PC-3 (cell line): ENCODE measurements around the gene PXN. TPM values are rescaled to one million over a fixed set of nuclear protein-coding genes. Genes with fewer than 3 reads are reported as not detected.
A peak's percentile ranks its signal among the peaks of the same experiment; 100 is the strongest.
"Not testable (repeated sequence)": the region's sequence is repeated elsewhere in the genome, so short reads cannot be mapped to it uniquely, and the experiment has no call there.

Source experiments
- ATAC-seq: fragments of 200-7000 bp; cut with Tn5 transposase; 2 replicates; pipeline ENCODE4 v1.9.1; 2020; ENCODE audit warnings: mild to moderate bottlenecking, moderate library complexity
- BruUV-seq: library from RNA; stranded (reverse); fragments of 400-500 nt; replicated peaks from 2 replicates; lab custom pipeline; 2021; lab: Mats Ljungman, UMichigan
- CTCF ChIA-PET: fragments of 300-600 bp; sonication (Branson Sonifier 250); formaldehyde crosslinking; loops from one replicate; lab custom pipeline; 2022; ENCODE audit warnings: antibody characterized with exemption; lab: Charles Lee
- POLR2A ChIA-PET: fragments of 300-600 bp; sonication (Branson Sonifier 250); formaldehyde crosslinking; loops from one replicate; lab custom pipeline; 2022; ENCODE audit warnings: antibody characterized with exemption; ENCODE audit not compliant: unreplicated experiment; lab: Charles Lee
- DNase-seq: peaks from one replicate; pipeline ENCODE4 v3.0.0-alpha.2; 2015
- H2AFZ ChIP-seq: fragments of 300-600 bp; sonication (generic); 2 replicates; pipeline ENCODE4 v1.6.0; 2016; ENCODE audit warnings: antibody characterized with exemption, low read length
- H3F3A ChIP-seq: fragments of 300-600 bp; sonication (generic); one replicate; pipeline ENCODE4 v1.6.0; 2017; ENCODE audit warnings: antibody characterized with exemption, low read length, control low read depth, mild to moderate bottlenecking; ENCODE audit not compliant: unreplicated experiment
- H3K27ac ChIP-seq: fragments of 300-600 bp; sonication (generic); 2 replicates; pipeline ENCODE4 v1.5.1; 2016; ENCODE audit warnings: mild to moderate bottlenecking, low read length
- H3K27me3 ChIP-seq: fragments of 300-600 bp; sonication (generic); 2 replicates; pipeline ENCODE4 v1.6.1; 2016; ENCODE audit warnings: low read length, mixed read lengths
- H3K36me3 ChIP-seq: fragments of 300-600 bp; sonication (generic); 2 replicates; pipeline ENCODE4 v1.6.1; 2016; ENCODE audit warnings: low read depth, mixed run types, low read length, mixed read lengths
- H3K4me1 ChIP-seq: fragments of 300-600 bp; sonication (generic); 2 replicates; pipeline ENCODE4 v1.5.1; 2016; ENCODE audit warnings: low read length; ENCODE audit not compliant: insufficient read depth
- H3K4me2 ChIP-seq: fragments of 300-600 bp; sonication (generic); 2 replicates; pipeline ENCODE4 v1.6.0; 2016; ENCODE audit warnings: low read length
- H3K4me3 ChIP-seq: fragments of 300-600 bp; sonication (generic); 2 replicates; pipeline ENCODE4 v1.5.1; 2016; ENCODE audit warnings: mild to moderate bottlenecking, low read length, mixed read lengths
- H3K79me2 ChIP-seq: fragments of 300-600 bp; sonication (generic); 2 replicates; pipeline ENCODE4 v1.6.1; 2017; ENCODE audit warnings: low read length, mixed read lengths
- H3K9ac ChIP-seq: fragments of 300-600 bp; sonication (generic); 2 replicates; pipeline ENCODE4 v1.6.0; 2016; ENCODE audit warnings: mild to moderate bottlenecking, low read length
- H3K9me2 ChIP-seq: fragments of 300-600 bp; sonication (generic); replicated peaks from 2 replicates; pipeline ENCODE4 v1.6.1; 2016; ENCODE audit warnings: mixed run types, low read length, mixed read lengths
- H3K9me3 ChIP-seq: fragments of 300-600 bp; sonication (generic); 2 replicates; pipeline ENCODE4 v1.6.1; 2016; ENCODE audit warnings: low read length, mixed read lengths
- H4K20me1 ChIP-seq: fragments of 300-600 bp; sonication (generic); 2 replicates; pipeline ENCODE4 v1.6.1; 2016; ENCODE audit warnings: low read length, mixed read lengths
- CTCF ChIP-seq: fragments of 300-600 bp; sonication (generic); conservative IDR thresholded peaks from 2 replicates; pipeline ENCODE4 v1.5.1; 2017; ENCODE audit warnings: antibody characterized with exemption, low read depth, mild to moderate bottlenecking, low read length
- EZH2 ChIP-seq: fragments of 300-600 bp; sonication (generic); IDR thresholded peaks from one replicate; pipeline ENCODE4 v1.6.1; 2017; ENCODE audit warnings: antibody characterized with exemption, mild to moderate bottlenecking, low read length; ENCODE audit not compliant: unreplicated experiment
- EZH2phosphoT487 ChIP-seq: fragments of 300-600 bp; sonication (generic); IDR thresholded peaks from 2 replicates; pipeline ENCODE4 v1.6.1; 2018; ENCODE audit warnings: mild to moderate bottlenecking, antibody characterized with exemption, low read length, borderline replicate concordance
- intact Hi-C: fragments of 100-400 bp; cut with micrococcal nuclease; formaldehyde crosslinking; loops from 2 replicates; pipeline ENCODE4 v1.9.0; 2023
- total RNA-seq: library from RNA; depleted of rRNA; stranded (reverse); fragments of >200 nt; gene quantifications from 2 replicates; pipeline ENCODE4 v1.2.3, GENCODE V29; 2014

Gene PXN
- total RNA-seq, 1 experiment from 2014 or later, result 313 TPM

GRCh38 chr12:120247621-120248030 lies 17.9 kb downstream of the PXN start:
- CTCF ChIA-PET, result interaction anchor here (0.5 kb wide), 1 partner anchor 42 kb away, joined by 3 read pairs; no protein-coding TSS in a partner anchor
- Histone ChIP-seq H3K9ac (no peak overlapping the region), H3K4me3 (peak overlapping the region; percentile 5; the same call in 1 of the 2 replicates), H3K79me2 (peaks cover 100% of the 10 kb centered on the region), H3K9me3 (no peaks in the 10 kb centered on the region), H3K27ac (peak overlapping the region; percentile 36), H3F3A (no peaks in the 10 kb centered on the region), H4K20me1 (peaks cover 72% of the 10 kb centered on the region), H2AFZ (no peak overlapping the region), H3K4me1 (peaks cover 48% of the 10 kb centered on the region), H3K4me2 (peak overlapping the region; percentile 43), H3K27me3 (no peaks in the 10 kb centered on the region), H3K36me3 (peaks cover 42% of the 10 kb centered on the region), H3K9me2 (no peaks in the 10 kb centered on the region)
- no TSS peak for BruUV-seq
- no peak for TF ChIP-seq EZH2
- TF ChIP-seq EZH2phosphoT487, result no peak
- TF ChIP-seq CTCF, result no peak
- POLR2A ChIA-PET, result interaction anchor here (0.6 to 1.4 kb wide), 4 partner anchors 9 to 46 kb away, joined by 3 to 6 read pairs (median 5); partner anchors contain the start of gene RPLP0
- ATAC-seq (peak; percentile 44), DNase-seq (peak; percentile 61)
- intact Hi-C loops, result no loop called here

- TF ChIP-seq EZH2, result no peak
- no peak for TF ChIP-seq EZH2phosphoT487
- TF ChIP-seq CTCF, result no peak
- Histone ChIP-seq H3K4me3 (no peak overlapping the region), H3K4me1 (peaks cover 46% of the 10 kb centered on the region), H3K27ac (peak overlapping the region; percentile 36), H3K9me2 (no peaks in the 10 kb centered on the region), H4K20me1 (peaks cover 71% of the 10 kb centered on the region), H2AFZ (no peak overlapping the region), H3K36me3 (peaks cover 41% of the 10 kb centered on the region), H3K9ac (no peak overlapping the region), H3K9me3 (no peaks in the 10 kb centered on the region), H3K27me3 (no peaks in the 10 kb centered on the region), H3K79me2 (peaks cover 100% of the 10 kb centered on the region), H3F3A (no peaks in the 10 kb centered on the region), H3K4me2 (peak overlapping the region; percentile 43)
- intact Hi-C loops, result no loop called here
- POLR2A ChIA-PET, result interaction anchor here (1.4 kb wide), 1 partner anchor 46 kb away, joined by 6 read pairs; the partner anchor contains the start of gene RPLP0
- CTCF ChIA-PET, result no interaction called here
- ATAC-seq, result no peak
- DNase-seq, result no peak
- no TSS peak for BruUV-seq
These were observed 18.3 kb downstream of the PXN start for GRCh38 chr12:120247183-120247582.

- H3K36me3 ChIP-seq, result peaks cover 41% of the 10 kb centered on the region
- H3K9ac ChIP-seq, H3K4me3 ChIP-seq, H2AFZ ChIP-seq, H3K27ac ChIP-seq, DNase-seq, ATAC-seq, H3K4me2 ChIP-seq, CTCF ChIA-PET, H3F3A ChIP-seq, BruUV-seq, H3K9me3 ChIP-seq, intact Hi-C loops, H3K9me2 ChIP-seq, H3K27me3 ChIP-seq: not testable (repeated sequence)
- POLR2A ChIA-PET, result interaction anchor here (1.4 kb wide), 1 partner anchor 45 kb away, joined by 6 read pairs; the partner anchor contains the start of gene RPLP0
- peaks cover 100% of the 10 kb centered on the region for H3K79me2 ChIP-seq
- peaks cover 71% of the 10 kb centered on the region for H4K20me1 ChIP-seq
- H3K4me1 ChIP-seq, result peaks cover 46% of the 10 kb centered on the region
These were observed 18.8 kb downstream of the PXN start for GRCh38 chr12:120246705-120247104.
